GOT3 (cell line): ENCODE data around the gene KDM5C.

Source experiments
- DNase-seq: peaks from one replicate; lab custom pipeline; 2025; ENCODE audit warnings: mixed read lengths; lab: John Stamatoyannopoulos, UW

KDM5C gene

DNA sequence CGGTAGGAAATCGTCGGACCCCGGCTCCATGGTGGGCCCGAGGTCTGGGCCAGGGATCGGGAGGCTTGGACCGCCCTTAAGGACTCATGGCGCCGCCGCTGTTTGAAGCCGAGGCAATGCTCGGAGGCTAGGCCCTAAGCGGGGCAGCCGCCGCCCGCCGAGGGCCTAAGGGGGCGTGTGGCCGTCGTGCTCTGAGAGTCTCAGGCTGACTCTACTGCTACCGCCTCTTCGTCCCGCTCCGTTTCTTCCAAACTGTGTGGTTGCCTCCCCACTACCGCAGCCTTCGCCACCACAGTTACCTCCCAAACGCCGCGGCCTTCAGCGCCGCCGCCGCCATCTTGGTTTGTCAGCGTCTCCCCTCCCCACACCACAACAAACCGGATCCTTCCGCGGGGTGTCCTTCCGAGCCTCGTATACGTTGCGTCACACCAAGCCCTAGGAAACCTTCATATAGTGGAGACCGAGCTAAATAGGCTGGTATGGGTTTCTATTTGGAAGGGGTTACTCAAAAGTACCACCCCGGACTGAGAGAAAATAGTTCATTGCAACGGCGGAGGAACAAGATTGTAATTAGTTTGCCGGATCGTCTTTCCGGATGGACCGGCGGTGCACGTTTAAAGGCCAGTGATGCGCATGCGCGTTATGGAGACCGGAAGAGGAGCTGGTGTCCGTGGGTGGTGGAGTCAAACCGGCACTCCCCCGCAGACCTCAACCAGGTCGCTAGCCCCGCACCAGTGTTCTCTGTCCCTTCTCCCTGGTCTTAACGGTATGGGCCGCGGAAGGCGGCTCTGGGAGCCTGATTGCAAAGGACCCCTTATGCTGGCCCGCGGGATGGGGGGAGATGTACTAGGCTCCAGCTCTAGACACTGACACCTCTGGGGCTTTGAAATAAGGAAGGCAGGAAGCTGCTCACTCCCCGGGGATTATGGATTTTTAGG is at the start of gene KDM5C:
KDM5C (minus strand) TSS at position 348 of the 938 bp plus-strand sequence; CDS start at position 30, 318 bp downstream.
- peak; percentile 45 for DNase-seq

DNA sequence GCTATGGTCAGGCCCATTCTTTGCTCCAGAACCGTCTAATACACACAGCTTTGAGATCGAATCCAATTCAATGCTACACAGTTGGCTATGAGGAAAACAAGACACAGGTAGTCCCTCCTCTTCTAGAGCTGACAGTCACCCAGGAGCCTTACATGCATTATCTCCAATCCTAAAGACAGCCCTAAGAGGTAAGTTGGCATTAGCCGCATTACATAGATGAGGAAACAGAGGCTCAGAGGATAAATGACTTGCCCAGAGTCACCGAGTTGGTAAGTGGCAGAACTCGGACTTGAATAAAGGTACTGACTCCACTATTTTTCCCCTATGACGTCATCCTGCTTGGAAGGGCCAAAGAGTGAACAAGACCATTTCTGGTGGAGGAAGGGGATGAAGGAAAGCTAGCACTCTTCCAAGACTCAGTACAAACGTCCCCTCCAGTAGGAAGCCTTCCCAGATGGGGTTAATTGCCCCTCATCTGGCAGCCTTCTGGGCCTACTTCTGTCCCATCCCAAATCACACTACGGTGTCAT is 47.9 kb upstream of the KDM5C start:
- DNase-seq, result no peak

DNA sequence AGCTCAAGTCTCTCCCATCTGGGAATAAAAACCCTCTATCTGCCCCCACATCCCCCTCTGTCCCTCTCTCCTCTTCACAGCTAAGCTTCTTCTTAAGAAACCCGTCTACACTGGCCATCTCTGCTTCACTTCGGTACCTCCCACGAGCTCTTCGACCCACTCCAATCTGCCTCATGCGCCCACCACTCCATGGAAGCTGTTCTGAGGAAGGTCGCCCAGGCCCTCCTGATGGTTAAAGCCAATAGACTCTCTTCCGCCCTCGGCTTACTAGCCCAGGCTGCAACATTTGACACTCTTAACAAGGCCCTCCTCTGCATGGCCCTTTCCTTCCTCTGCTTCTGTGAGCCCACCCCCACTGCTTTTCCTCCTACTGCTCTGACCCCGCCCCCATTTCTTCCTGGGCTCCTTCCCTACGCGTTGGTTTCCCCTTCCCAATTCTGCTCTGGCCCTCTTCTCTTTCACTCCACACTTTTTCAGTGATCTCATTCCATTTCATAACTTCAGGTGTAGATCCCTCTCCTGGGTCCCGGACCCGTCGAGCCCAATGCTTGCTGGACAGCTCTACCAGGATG is 44.6 kb upstream of the KDM5C start:
- DNase-seq, result no peak

DNA sequence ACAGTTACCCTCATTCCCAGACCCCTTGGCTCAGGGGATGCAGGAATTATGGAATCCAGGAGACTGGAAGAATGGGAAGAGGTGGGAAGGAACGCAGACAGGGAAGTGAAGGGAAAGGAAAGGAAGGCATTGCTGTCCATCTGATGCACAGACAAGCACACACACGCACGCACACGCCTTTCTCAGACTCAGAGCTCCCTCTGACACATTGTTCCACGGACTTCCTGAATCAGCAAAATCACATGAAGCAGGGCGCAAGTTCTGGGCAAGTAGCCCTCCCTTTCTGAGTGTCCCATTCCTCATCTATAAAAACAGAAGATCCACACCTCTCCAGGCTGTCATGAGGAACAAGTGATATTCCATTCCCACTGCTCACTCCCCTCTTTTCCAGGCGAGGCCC is 43.2 kb upstream of the KDM5C start:
- no peak for DNase-seq

DNA sequence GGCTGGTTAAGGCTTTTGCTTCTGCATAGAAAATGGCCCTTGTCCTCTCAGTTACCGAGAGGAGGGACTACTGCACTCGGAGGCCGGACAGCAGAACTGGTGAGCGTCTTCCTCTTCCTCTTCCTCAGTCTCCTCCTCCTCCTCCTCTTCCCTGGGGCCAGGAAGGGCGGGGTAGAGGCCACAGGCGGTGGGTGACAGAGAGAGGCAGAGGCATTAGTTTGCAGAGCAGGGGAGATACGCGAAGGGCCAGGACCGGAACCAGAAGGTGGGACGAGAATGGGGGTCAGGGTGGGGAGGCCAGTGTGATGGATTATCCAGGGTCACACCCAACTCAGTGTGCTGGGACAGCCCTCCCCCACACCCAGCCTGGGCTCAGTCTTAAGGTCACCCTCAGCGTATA is 41.9 kb upstream of the KDM5C start:
- DNase-seq, result no peak

DNA sequence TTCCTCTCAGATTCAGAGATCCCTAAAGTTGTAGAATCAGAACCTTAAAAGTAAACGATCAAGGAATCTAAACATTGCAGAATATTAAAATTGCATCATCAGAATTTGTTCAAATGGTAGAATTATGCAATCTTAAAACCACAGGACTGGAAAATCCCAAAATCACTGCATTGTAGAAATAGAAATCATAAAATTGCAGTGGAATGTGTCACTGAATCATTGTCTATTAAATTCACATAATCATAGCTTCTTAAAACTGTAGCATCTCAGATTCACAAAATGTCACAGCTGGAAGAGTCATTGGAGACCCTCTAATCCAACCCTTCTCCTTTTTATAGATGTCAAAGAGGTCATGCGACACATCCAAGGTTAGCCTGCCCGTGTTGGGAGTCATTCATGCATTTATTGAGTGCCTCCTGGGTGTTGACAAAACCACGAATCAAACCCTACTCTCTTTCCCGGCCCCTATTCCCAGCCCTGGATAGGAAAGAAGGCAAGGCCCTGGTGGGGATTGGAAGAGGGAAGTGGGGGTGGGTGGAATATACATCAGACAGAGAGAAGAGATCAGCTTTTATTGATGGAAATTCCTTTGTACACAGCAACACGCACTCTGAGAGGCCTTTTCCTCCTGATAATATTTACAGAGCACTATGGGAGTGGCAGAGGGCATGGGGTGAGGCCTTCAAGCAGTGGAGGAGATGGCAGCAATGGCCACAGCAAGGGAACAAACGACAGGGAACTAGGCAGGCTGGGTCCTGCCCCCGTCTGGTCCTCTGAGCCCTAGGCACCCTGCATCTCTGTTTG is 41.0 kb upstream of the KDM5C start:
- no peak for DNase-seq

DNA sequence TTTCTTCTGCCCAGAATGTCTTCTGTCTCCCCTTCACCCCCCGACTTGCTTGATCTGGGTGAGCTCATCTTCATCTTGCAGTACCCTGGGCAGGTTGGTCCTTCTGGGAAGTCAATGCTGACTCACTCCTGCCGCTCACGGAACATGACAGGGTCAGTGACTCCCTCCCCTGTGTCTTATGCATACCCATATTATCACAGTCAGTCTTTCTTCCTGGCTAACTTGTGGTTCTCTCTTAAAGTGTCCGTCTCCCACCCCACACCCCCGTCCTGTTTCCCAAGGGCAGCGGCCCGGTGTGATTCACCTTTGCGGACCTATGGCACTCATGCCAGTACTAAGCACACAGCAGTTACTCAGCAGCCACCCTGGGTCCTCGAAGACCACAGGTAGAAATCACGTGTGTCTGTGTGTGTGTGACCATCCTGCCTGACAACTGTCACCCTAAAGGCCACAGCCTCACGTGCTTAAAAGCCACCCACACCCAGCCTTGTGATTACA is 38.6 kb upstream of the KDM5C start:
- no peak for DNase-seq

DNA sequence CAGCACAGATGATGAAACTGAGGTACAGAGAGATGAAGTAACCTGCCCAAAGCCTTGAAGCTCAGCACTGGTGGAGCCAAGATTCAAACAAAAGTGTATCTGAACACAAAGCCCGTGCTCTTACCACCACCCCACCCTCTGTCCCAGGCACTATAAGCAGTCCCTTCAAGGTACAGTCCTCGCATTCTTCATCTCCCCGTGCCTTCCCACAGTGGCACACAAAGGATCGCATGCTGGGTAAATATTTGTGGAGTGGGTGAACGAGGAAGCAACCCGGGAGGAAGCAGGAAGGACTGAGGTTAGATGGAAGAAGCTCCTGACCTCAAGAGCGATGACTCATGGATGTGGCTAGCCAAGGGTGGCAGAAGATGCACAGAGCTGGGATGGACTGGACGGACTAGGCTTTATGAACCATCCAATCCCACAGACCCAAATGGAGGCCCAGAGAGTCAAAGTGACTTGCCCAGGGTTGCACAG is 37.9 kb upstream of the KDM5C start:
- peak; percentile 10 for DNase-seq

DNA sequence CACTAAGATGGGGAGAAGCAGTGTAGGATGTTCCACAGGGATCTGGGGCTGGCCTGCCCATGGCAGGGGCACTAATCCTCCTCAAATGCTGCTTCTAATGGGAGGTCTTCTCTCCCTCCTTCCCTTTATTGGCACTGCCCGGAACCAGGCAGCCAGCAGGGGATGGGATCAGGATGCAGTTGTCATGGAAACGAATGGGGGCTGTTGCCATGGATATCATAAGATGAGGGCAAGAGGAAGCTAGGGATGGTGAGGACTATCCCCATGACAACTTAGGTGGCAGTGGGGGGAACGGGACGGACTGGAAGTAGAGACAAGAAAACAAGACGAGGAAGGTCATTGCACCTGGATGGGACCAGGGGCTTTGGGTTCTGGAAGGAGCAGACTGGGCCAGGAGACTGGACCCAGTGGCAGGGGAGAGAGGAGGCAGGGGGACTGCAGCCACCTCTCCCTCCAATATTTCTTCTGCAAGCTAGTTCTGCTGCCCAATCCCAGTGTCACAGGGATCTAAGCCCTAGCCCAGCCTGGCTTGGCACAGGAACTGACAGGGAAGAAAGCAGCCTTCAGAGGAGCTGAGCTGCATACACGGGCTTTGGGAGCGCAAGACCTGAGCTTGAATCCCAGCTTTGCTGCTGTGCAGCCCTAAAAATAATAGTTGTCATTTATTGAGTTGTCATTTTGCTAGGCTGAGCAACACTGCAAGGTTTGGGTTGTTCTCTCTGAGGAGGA is 37.3 kb upstream of the KDM5C start:
- no peak for DNase-seq

DNA sequence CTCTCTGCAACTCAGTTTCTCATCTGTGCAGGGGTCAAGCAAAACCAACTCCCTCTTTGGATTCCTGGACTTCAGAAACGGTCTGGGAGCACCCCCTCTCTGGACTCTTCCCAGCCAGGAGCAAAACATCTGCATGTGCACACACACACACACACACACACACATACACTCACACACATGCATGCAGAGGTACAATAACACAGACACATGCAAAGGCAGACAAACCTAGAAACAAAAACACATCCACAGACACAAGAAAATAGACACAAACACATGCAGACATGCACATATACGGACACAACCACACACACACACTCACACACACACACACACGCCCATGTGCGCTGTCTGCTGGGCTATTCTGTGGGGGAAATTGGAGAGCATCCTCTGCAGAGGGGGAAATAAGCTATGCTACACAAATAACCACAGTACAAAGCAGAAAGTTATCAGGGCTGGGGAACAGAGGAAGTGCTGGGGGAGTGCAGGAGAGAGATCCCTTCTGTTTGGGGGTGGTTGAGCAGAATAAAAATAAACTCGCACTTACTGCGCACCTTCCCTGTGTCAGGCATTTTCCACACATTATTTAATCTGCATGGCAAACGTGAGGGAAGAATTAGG is 36.5 kb upstream of the KDM5C start:
- DNase-seq, result no peak

DNA sequence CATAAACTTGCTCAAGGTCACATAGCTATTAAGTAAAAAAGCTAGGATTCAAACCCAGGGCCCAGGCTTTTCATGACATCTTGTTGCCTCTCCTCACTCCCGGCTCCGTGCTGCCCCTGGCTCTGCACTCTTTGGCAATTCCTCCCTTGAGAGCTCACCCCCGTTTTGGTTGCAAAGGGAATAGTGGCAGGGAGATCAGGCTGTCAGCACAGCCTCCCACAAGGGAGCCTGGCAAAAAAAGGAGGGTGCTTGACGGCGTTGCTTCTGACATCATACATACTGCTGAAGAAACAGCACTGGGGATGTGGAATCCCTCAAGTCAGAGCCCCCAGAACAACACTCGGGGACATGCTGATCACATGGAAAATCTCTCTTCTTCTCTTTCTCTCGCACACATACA is 35.8 kb upstream of the KDM5C start:
- no peak for DNase-seq

DNA sequence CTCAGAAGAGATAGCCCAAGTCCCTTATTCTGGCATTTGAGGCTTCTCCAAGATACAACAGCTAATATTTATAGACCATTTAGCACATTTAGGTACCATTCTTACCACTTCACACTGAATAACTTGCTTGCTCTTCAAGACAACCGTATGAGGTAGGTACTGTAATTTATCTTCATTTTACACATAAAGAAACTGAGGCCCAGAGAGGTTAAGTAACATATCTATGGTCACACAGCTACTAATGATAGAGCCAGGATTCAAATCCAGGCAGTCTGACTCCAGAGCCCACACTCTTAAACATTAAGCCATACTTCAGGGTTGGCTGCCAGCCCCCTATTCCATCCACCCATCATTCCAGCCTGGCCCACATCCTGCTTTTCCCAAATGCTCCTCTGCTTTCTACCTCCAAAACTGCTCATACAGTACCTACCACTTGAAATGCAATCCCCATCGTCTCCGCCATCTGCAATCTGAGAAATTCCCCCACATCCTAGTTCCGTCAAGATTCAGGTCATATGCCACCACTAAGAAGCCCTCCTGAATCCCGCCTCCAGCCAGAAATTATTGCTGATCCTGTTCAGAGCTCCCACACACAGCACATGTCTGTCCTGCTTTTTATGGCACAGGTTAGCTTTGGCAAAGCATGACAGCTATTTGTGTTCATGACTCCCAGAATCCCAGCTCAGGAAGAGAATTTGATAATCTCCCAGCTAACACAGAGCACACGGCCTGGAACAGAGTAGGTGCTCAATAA is 32.8 kb upstream of the KDM5C start:
- DNase-seq, result no peak

DNA sequence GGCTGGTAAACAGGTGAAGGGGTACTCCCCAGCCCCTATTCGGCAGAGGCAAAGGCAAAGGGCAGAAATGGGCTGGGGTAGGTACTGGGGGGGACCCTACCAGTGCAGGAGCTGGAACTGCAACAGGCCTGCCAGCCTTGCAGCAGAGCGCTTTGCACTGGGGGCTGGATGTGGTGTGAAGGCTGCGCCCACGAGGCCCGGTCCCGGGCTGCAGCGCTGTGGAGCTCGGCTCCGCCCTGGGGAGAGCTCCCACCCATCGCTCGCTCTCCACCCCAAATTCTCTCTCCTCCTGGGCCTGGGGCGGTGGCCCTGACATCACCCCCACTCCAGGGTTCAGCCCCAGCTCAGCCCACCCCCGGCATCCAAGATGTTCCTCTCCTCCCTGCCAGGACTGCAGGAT is 32.2 kb upstream of the KDM5C start:
- DNase-seq, result no peak

DNA sequence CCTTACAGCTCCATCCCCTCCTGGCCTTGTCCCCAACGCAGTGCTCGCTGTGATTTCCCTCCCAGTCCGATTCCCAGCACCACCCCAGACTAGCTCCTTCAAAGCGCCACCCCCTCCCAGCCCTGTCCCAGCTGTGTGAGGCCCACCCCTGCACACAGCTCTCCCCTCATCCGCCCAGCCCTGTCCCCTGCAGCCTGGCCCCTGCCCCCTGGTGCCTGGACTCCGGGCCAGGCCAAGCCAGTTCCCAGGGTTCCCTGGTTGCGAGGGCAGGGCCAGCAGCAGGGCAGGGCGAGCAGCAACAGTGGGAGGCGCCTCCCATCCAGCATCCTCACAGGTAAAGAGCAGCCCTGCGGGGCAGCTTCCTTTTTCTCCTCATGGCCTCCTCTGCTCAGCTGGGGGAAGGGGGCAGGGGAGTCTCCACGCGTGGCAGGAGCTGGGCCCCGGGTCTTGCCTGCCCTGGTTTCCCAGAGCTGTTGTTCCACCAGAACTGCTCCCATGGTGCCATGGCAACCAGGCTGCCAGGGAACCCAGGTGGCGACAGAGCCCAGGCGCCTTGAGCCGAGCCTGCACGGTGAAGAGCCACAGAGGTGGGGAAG is 31.5 kb upstream of the KDM5C start:
- DNase-seq, result no peak

DNA sequence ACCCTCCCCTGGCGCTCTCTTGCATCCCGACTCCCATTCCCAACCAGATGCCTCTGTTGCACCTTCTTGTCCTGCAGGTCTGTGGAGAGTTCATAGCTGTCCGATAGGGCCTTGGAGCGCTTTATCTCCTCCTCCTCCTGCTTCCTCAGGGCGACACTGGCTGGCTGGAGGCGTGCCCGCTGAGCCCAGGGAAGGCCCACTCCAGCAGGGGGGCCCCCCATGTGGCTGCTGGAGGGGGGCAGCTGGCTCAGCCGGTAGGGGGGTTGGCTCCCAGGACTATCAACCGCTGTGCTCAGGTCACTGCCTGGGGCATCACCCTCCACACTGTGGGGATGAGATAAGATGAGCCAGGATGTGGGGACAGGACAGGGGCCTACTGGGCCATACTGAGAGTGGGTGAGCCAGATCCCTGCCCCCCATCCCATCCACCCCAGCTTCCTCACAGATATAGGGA is 30.8 kb upstream of the KDM5C start:
- no peak for DNase-seq

DNA sequence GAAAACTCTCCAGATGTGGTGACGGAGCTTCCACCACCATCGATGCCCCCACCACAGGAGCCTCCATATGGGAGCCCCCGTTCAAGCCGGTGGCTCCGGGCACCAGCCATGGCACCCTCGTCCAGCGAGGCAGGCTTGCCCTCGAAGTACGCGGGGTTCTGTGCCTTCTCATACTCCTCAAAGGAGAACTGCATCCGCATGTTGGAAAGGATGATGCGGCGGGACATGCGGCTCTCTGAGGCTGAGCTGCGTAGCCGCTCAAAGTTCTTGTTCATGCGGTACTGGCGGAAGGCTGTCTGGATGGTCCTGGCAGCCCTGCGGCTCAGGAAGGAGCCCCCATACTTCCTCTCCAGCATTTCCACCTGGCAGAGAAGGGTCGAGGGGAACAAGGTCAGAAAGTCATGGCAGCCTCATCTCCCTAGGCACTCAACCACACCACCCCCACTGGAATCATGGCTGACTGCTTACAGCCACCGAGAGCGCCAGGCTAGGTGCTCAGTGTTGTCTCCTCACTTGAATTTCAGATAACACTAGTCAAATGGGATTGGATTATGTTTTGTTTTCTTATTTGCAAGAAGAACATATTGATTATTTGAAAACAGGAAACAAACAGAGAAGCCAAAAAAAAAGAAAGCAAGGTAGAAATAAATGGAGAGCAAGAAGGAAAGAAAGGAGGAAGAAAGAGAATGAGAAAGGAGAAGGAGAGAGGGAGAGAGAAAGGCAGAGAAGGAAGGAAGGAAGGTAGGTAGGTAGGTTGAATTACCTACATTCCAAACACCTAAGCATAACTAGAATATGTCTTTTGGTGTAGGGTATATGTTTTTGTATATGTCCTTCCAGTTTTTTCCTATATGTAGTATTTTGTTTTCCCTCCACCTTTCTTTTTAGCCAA is 29.8 kb upstream of the KDM5C start:
- DNase-seq, result no peak

DNA sequence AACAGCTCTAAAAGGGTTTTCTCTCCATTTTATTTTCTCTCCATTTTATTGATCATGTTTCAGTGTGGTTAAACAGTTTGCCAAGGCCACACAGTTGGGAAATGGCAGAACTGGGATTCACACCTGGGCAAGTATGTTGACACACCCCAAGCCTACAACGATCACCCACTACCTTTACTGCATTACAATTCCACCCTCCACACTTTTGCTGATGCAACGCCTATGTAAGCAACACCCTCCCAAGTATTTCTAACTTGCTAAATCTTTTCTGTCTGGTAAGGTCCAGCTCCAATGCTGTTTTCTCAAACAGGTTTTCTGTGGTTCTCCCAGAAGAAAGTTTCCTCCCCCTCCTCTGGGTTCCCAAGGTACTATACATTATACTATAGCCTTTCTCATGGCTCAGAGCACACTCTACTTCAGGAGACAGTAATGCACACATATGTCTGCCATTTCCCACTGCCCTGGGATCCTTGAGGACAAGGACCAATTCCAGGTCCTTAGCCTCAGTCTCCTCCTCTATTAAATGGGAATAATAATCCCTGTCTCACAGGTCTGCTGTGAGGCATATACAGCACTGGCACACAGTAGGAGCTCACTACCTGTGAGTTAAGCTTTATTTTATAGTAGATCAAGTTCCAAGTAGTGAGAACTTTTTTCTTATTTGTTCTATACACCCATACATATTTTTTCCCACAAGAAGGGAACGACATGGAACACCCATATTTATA is 28.4 kb upstream of the KDM5C start:
- DNase-seq, result no peak

DNA sequence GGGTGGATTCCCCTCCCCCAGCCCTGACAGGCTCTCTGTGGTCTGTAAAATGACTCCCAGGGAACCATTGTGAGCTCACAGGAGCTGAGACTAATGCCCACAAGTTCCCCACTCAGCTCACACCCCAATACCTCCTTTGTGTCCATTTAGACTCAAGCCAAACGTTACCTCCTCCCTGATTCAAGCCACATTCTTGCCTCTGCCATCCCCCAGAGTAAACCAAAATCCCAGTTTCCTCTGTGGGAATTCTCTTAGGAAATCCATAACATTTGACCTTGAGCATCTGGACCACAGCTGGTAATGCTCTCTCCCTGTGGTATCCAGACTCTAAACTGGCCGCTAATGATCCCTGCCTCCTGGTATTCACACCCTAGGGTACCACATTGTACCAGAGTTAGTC is 26.3 kb upstream of the KDM5C start:
- DNase-seq, result no peak
